ENCODE data around the gene DEPP1. TPM values are rescaled to one million over a fixed set of nuclear protein-coding genes. Genes with fewer than 3 reads are reported as not detected.

Gene DEPP1
- polyA plus RNA-seq, 3 donors: 190 to 1,305 (median 268) TPM

- 68 to 72% (median 72%) methylated on average over 9 of the region's 9 CpGs for WGBS, 3 donors
Observed at GRCh38 chr10:44994752-44995530, 16.3 kb upstream of the DEPP1 start.

GRCh38 chr10:44993922-44994751 lies 15.5 kb upstream of the DEPP1 start:
- 82 to 92% (median 82%) methylated on average over 11 of the region's 11 CpGs for WGBS, 3 donors
- H3K27ac ChIP-seq (ENCODE audit: low read depth, low read length): no peak overlapping the region

More at GRCh38 chr10:44994752-44995530, 16.3 kb upstream of the DEPP1 start:
- H3K27ac ChIP-seq (ENCODE audit: low read depth, low read length): no peak overlapping the region

GRCh38 chr10:44993226-44993921 lies 14.8 kb upstream of the DEPP1 start:
- WGBS, 3 donors: 74 to 97% (median 95%) methylated on average over 14 of the region's 14 CpGs
- H3K27ac ChIP-seq (ENCODE audit: low read depth, low read length): no peak overlapping the region

GRCh38 chr10:44992732-44993225 lies 14.2 kb upstream of the DEPP1 start:
- 94 to 95% (median 94%) methylated on average over 8 of the region's 8 CpGs for WGBS, 3 donors
- no peak overlapping the region for H3K27ac ChIP-seq (ENCODE audit: low read depth, low read length)

GRCh38 chr10:44992070-44992731 lies 13.6 kb upstream of the DEPP1 start:
- H3K27ac ChIP-seq (ENCODE audit: low read depth, low read length): no peak overlapping the region
- 46 to 82% (median 64%) methylated on average over 11 of the region's 11 CpGs for WGBS, 3 donors

GRCh38 chr10:44991571-44991970 lies 13.0 kb upstream of the DEPP1 start:
- no peak overlapping the region for H3K27ac ChIP-seq (ENCODE audit: low read depth, low read length)
- 31 to 69% (median 51%) methylated on average over 5 of the region's 5 CpGs for WGBS, 3 donors

- H3K27ac ChIP-seq (ENCODE audit: low read depth, low read length): no peak overlapping the region
- WGBS, 3 donors: 93 to 97% (median 94%) methylated on average over 7 of the region's 7 CpGs
Observed at GRCh38 chr10:44990965-44991364, 12.4 kb upstream of the DEPP1 start.

GRCh38 chr10:44990302-44990655 lies 11.7 kb upstream of the DEPP1 start:
- no peak overlapping the region for H3K27ac ChIP-seq (ENCODE audit: low read depth, low read length)

GRCh38 chr10:44989597-44990301 lies 11.1 kb upstream of the DEPP1 start:
- 64 to 76% (median 75%) methylated on average over 14 of the region's 14 CpGs for WGBS, 3 donors
- no peak overlapping the region for H3K27ac ChIP-seq (ENCODE audit: low read depth, low read length)

More at GRCh38 chr10:44990302-44990655, 11.7 kb upstream of the DEPP1 start:
- WGBS, 3 donors: 18 to 34% (median 20%) methylated on average over 8 of the region's 8 CpGs

GRCh38 chr10:44988957-44989585 lies 10.5 kb upstream of the DEPP1 start:
- H3K27ac ChIP-seq (ENCODE audit: low read depth, low read length): no peak overlapping the region
- 60 to 96% (median 93%) methylated on average over 10 of the region's 10 CpGs for WGBS, 3 donors

GRCh38 chr10:44986670-44987069 lies 8.1 kb upstream of the DEPP1 start:
- 40 to 78% (median 48%) methylated on average over 3 of the region's 3 CpGs for WGBS, 3 donors
- no peak overlapping the region for H3K27ac ChIP-seq (ENCODE audit: low read depth, low read length)

- WGBS, 3 donors: 91 to 97% (median 96%) methylated on average over 3 of the region's 3 CpGs
Observed at GRCh38 chr10:44986179-44986578, 7.6 kb upstream of the DEPP1 start.

GRCh38 chr10:44985175-44985681 lies 6.6 kb upstream of the DEPP1 start:
- no peak overlapping the region for H3K27ac ChIP-seq (ENCODE audit: low read depth, low read length)
- 70 to 83% (median 75%) methylated on average over 9 of the region's 9 CpGs for WGBS, 3 donors

More at GRCh38 chr10:44986179-44986578, 7.6 kb upstream of the DEPP1 start:
- no peak overlapping the region for H3K27ac ChIP-seq (ENCODE audit: low read depth, low read length)

- WGBS, 3 donors: 95 to 97% (median 97%) methylated on average over 15 of the region's 15 CpGs
- no peak overlapping the region for H3K27ac ChIP-seq (ENCODE audit: low read depth, low read length)
Observed at GRCh38 chr10:44984671-44985101, 6.1 kb upstream of the DEPP1 start.

- 87 to 94% (median 91%) methylated on average over 10 of the region's 10 CpGs for WGBS, 3 donors
- H3K27ac ChIP-seq (ENCODE audit: low read depth, low read length): no peak overlapping the region
Observed at GRCh38 chr10:44983895-44984278, 5.3 kb upstream of the DEPP1 start.

- H3K27ac ChIP-seq (ENCODE audit: low read depth, low read length): no peak overlapping the region
- WGBS, 3 donors: 93 to 94% (median 93%) methylated on average over 13 of the region's 13 CpGs
Observed at GRCh38 chr10:44983066-44983894, 4.7 kb upstream of the DEPP1 start.
